ENCODE data around the gene THAP2. TPM values are rescaled to one million over a fixed set of nuclear protein-coding genes. Genes with fewer than 3 reads are reported as not detected.

THAP2 gene
- total RNA-seq, 1 experiment from 2014 or later, result 3.7 TPM

DNA sequence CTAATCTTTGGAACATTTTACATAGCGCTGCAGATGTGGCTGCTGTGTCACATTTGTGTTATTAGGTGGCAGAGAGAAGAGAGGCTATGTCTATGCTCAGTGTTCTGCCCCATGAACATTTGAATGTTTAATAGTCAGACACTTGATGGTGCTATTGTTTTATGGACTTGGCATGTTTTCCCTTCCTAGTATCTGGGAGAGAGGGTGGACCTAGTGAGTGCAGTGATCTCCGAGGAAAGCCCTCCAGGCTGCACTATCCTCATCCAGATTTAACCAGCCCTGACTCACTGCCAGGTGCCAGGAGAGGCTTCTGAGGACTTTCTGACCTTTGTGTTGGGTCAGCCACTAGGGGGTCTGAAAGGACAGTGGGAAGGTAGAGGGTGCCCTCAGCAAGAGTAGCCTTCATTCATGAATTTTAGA, 24.8 kb upstream of the THAP2 start:
- no peak overlapping the region for H3K27ac ChIP-seq (ENCODE audit: low read length)
- in situ Hi-C loops (cut with HindIII; ENCODE audit: low pct_unique_long_range_greater_than_20kb, low sequenced_read_pairs) (no loop called here), intact Hi-C loops (cut with micrococcal nuclease; ENCODE audit: unreplicated experiment) (loop anchor here (5.0 kb wide), 2 partner anchors 108 to 222 kb away; no protein-coding TSS in a partner anchor)
- POLR2A ChIA-PET, result no interaction called here
- no peaks in the 10 kb centered on the region for H3K9me3 ChIP-seq (ENCODE audit: control insufficient read depth, insufficient read depth, low read depth, low read length)
- TF ChIP-seq POLR2AphosphoS5 (IDR thresholded peaks at IDR 0.05; ENCODE audit: low read depth, low read length) (no peak), TCF7L2 (IDR thresholded peaks at IDR 0.05; ENCODE audit: low read depth, low read length) (no peak), SIN3A (IDR thresholded peaks at IDR 0.05; ENCODE audit: borderline replicate concordance, insufficient read depth, low read depth, low read length) (no peak)
- TF ChIP-seq, protein P1, sequence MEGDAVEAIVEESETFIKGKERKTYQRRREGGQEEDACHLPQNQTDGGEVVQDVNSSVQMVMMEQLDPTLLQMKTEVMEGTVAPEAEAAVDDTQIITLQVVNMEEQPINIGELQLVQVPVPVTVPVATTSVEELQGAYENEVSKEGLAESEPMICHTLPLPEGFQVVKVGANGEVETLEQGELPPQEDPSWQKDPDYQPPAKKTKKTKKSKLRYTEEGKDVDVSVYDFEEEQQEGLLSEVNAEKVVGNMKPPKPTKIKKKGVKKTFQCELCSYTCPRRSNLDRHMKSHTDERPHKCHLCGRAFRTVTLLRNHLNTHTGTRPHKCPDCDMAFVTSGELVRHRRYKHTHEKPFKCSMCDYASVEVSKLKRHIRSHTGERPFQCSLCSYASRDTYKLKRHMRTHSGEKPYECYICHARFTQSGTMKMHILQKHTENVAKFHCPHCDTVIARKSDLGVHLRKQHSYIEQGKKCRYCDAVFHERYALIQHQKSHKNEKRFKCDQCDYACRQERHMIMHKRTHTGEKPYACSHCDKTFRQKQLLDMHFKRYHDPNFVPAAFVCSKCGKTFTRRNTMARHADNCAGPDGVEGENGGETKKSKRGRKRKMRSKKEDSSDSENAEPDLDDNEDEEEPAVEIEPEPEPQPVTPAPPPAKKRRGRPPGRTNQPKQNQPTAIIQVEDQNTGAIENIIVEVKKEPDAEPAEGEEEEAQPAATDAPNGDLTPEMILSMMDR (IDR thresholded peaks at IDR 0.05), result peak; percentile 49
- TF ChIP-seq, protein P2, sequence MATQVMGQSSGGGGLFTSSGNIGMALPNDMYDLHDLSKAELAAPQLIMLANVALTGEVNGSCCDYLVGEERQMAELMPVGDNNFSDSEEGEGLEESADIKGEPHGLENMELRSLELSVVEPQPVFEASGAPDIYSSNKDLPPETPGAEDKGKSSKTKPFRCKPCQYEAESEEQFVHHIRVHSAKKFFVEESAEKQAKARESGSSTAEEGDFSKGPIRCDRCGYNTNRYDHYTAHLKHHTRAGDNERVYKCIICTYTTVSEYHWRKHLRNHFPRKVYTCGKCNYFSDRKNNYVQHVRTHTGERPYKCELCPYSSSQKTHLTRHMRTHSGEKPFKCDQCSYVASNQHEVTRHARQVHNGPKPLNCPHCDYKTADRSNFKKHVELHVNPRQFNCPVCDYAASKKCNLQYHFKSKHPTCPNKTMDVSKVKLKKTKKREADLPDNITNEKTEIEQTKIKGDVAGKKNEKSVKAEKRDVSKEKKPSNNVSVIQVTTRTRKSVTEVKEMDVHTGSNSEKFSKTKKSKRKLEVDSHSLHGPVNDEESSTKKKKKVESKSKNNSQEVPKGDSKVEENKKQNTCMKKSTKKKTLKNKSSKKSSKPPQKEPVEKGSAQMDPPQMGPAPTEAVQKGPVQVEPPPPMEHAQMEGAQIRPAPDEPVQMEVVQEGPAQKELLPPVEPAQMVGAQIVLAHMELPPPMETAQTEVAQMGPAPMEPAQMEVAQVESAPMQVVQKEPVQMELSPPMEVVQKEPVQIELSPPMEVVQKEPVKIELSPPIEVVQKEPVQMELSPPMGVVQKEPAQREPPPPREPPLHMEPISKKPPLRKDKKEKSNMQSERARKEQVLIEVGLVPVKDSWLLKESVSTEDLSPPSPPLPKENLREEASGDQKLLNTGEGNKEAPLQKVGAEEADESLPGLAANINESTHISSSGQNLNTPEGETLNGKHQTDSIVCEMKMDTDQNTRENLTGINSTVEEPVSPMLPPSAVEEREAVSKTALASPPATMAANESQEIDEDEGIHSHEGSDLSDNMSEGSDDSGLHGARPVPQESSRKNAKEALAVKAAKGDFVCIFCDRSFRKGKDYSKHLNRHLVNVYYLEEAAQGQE (IDR thresholded peaks at IDR 0.05; ENCODE audit: insufficient read depth in 1 of 2, low read depth in 2 of 2, low read length in 1 of 2), result no peak
- no peaks in the 10 kb centered on the region for H3K27me3 ChIP-seq (ENCODE audit: control insufficient read depth, insufficient read depth, low read length)
- H3K4me3 ChIP-seq (ENCODE audit: low read depth in 2 of 2, low read length in 2 of 2), result no peak overlapping the region
- DNase-seq (ENCODE audit: low read depth, low spot score) (no peak), ATAC-seq (peak; percentile 74)
- H3K4me1 ChIP-seq (ENCODE audit: control insufficient read depth, insufficient read depth, low read length), result no peaks in the 10 kb centered on the region; the same call in 1 of the 2 replicates
- H3K36me3 ChIP-seq (ENCODE audit: control insufficient read depth, insufficient read depth, low read length), result peaks cover 64% of the 10 kb centered on the region
- CTCF ChIA-PET, result no interaction called here
- BruUV-seq (replicated peaks), result no TSS peak

DNA sequence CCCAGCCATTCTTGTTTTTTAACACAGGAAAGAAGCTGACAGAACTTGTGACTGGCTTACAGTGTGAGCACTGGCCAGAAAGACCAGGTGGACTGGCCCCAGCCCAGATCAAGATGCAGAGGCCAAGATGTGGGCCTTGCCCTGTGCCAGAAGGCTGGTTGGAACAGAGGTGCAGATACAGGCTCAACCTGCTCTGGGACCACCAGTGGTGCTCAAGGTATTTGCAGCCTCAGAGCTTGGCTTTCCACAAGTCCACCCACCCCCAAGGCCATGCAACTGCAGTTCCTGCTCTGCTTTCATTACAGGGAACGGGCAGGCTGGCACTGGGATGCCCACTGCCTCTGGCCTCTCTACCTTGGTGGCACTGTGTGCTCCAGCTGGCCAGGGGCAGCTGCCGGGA, 23.8 kb upstream of the THAP2 start:
- no peak for ATAC-seq
- intact Hi-C loops (cut with micrococcal nuclease; ENCODE audit: unreplicated experiment) (no loop called here), in situ Hi-C loops (cut with HindIII; ENCODE audit: low pct_unique_long_range_greater_than_20kb, low sequenced_read_pairs) (no loop called here)
- ChIA-PET POLR2A (no interaction called here), CTCF (no interaction called here)
- peaks cover 62% of the 10 kb centered on the region for H3K36me3 ChIP-seq (ENCODE audit: control insufficient read depth, insufficient read depth, low read length)
- no peak overlapping the region for H3K27ac ChIP-seq (ENCODE audit: low read length)
- no peaks in the 10 kb centered on the region for H3K27me3 ChIP-seq (ENCODE audit: control insufficient read depth, insufficient read depth, low read length)
- TF ChIP-seq, protein P2 (IDR thresholded peaks at IDR 0.05; ENCODE audit: insufficient read depth in 1 of 2, low read depth in 2 of 2, low read length in 1 of 2), result no peak
- TF ChIP-seq, protein P1 (IDR thresholded peaks at IDR 0.05), result no peak
- TF ChIP-seq TCF7L2 (IDR thresholded peaks at IDR 0.05; ENCODE audit: low read depth, low read length), result no peak
- TF ChIP-seq POLR2AphosphoS5 (IDR thresholded peaks at IDR 0.05; ENCODE audit: low read depth, low read length), result no peak
- TF ChIP-seq SIN3A (IDR thresholded peaks at IDR 0.05; ENCODE audit: borderline replicate concordance, insufficient read depth, low read depth, low read length), result no peak
- DNase-seq (ENCODE audit: low read depth, low spot score), result no peak
- no peak overlapping the region for H3K4me3 ChIP-seq (ENCODE audit: low read depth in 2 of 2, low read length in 2 of 2)
- no peaks in the 10 kb centered on the region for H3K9me3 ChIP-seq (ENCODE audit: control insufficient read depth, insufficient read depth, low read depth, low read length)
- no peaks in the 10 kb centered on the region; the same call in 1 of the 2 replicates for H3K4me1 ChIP-seq (ENCODE audit: control insufficient read depth, insufficient read depth, low read length)
- no TSS peak for BruUV-seq (replicated peaks)
